ENCODE data around the gene CARMIL3.

Gene CARMIL3

GRCh38 chr14:24085215-24085614 is 33.4 kb downstream of the CARMIL3 start:
- in situ Hi-C loops (cut with MboI; ENCODE audit: low sequenced_read_pairs, unreplicated experiment) = no loop called here
- no peak for DNase-seq (ENCODE audit: low spot score)
- TF ChIP-seq CTCF (IDR thresholded peaks at IDR 0.05; ENCODE audit: borderline replicate concordance, control extremely low read depth, extremely low read depth, insufficient read depth, missing control alignments) = no peak

GRCh38 chr14:24086193-24086955 is 34.6 kb downstream of the CARMIL3 start:
- in situ Hi-C loops (cut with MboI; ENCODE audit: low sequenced_read_pairs, unreplicated experiment) = no loop called here
- no peak for TF ChIP-seq CTCF (IDR thresholded peaks at IDR 0.05; ENCODE audit: borderline replicate concordance, control extremely low read depth, extremely low read depth, insufficient read depth, missing control alignments)
- no peak for DNase-seq (ENCODE audit: low spot score)

GRCh38 chr14:24087004-24087403 is 35.2 kb downstream of the CARMIL3 start:
- in situ Hi-C loops (cut with MboI; ENCODE audit: low sequenced_read_pairs, unreplicated experiment) = no loop called here
- DNase-seq (ENCODE audit: low spot score) = no peak
- TF ChIP-seq CTCF (IDR thresholded peaks at IDR 0.05; ENCODE audit: borderline replicate concordance, control extremely low read depth, extremely low read depth, insufficient read depth, missing control alignments) = no peak

- TF ChIP-seq CTCF (IDR thresholded peaks at IDR 0.05; ENCODE audit: borderline replicate concordance, control extremely low read depth, extremely low read depth, insufficient read depth, missing control alignments) = no peak
- in situ Hi-C loops (cut with MboI; ENCODE audit: low sequenced_read_pairs, unreplicated experiment) = no loop called here
- DNase-seq (ENCODE audit: low spot score) = no peak
Observed at GRCh38 chr14:24088095-24088494, 36.3 kb downstream of the CARMIL3 start.

GRCh38 chr14:24089890-24090289 is 38.1 kb downstream of the CARMIL3 start:
- no peak for TF ChIP-seq CTCF (IDR thresholded peaks at IDR 0.05; ENCODE audit: borderline replicate concordance, control extremely low read depth, extremely low read depth, insufficient read depth, missing control alignments)
- in situ Hi-C loops (cut with MboI; ENCODE audit: low sequenced_read_pairs, unreplicated experiment) = no loop called here

GRCh38 chr14:24092110-24092504 is 40.3 kb downstream of the CARMIL3 start:
- in situ Hi-C loops (cut with MboI; ENCODE audit: low sequenced_read_pairs, unreplicated experiment) = no loop called here
- DNase-seq (ENCODE audit: low spot score) = no peak
- TF ChIP-seq CTCF (IDR thresholded peaks at IDR 0.05; ENCODE audit: borderline replicate concordance, control extremely low read depth, extremely low read depth, insufficient read depth, missing control alignments) = no peak

More at GRCh38 chr14:24089890-24090289, 38.1 kb downstream of the CARMIL3 start:
- no peak for DNase-seq (ENCODE audit: low spot score)

All from GM13976 (cell line).